ENCODE data around the gene FMN1.

DNA sequence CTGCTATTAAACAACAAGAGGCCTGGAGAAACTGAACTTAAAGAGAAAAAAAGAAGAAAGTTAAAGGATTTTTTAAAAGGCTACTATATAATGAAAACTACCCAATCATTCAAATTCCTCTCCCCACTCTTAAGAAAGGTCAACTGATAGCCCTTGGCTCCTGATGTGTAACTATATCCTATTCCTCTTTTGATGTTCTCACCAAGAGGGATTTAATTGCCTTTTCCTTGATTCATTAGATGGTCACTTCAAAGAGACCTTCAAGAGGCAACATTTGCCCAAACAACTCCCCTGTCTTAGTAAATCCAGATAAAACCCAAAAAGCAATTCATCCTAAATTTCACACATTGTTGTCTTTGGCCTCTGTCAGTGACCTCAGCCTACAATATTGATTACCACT, 86.0 kb downstream of the FMN1 start:
- TF ChIP-seq, protein P1, sequence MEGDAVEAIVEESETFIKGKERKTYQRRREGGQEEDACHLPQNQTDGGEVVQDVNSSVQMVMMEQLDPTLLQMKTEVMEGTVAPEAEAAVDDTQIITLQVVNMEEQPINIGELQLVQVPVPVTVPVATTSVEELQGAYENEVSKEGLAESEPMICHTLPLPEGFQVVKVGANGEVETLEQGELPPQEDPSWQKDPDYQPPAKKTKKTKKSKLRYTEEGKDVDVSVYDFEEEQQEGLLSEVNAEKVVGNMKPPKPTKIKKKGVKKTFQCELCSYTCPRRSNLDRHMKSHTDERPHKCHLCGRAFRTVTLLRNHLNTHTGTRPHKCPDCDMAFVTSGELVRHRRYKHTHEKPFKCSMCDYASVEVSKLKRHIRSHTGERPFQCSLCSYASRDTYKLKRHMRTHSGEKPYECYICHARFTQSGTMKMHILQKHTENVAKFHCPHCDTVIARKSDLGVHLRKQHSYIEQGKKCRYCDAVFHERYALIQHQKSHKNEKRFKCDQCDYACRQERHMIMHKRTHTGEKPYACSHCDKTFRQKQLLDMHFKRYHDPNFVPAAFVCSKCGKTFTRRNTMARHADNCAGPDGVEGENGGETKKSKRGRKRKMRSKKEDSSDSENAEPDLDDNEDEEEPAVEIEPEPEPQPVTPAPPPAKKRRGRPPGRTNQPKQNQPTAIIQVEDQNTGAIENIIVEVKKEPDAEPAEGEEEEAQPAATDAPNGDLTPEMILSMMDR (conservative IDR thresholded peaks at IDR 0.05; ENCODE audit: low read depth, low read length) = no peak
- no peak for TF ChIP-seq EZH2phosphoT487 (IDR thresholded peaks at IDR 0.05; ENCODE audit: borderline replicate concordance, low read length)
- TF ChIP-seq EZH2 (IDR thresholded peaks at IDR 0.05; ENCODE audit: low read length, unreplicated experiment) = no peak

Measured in PC-3 (cell line).